CD14-positive monocyte (primary cell): ENCODE measurements around the gene ZNF423. TPM values are rescaled to one million over a fixed set of nuclear protein-coding genes. Genes with fewer than 3 reads are reported as not detected.

Experiments used
- DNase-seq, 3 donors: peaks; one replicate each; pipeline ENCODE4 v3.0.0-alpha.2; 2011 to 2022
- H2AFZ ChIP-seq: 2 replicates; pipeline ENCODE4 v1.6.0; 2012; ENCODE audit warnings: mild to moderate bottlenecking, low read depth, low read length, inconsistent platforms; ENCODE audit not compliant: insufficient read depth, poor library complexity, severe bottlenecking
- H3K27ac ChIP-seq, 2 donors: 1 replicate in 1 of 2; 2 replicates in 1 of 2; pipeline ENCODE4 v1.5.1; 2012 to 2013; ENCODE audit warnings: low read length in 2 of 2, control low read depth in 1 of 2, inconsistent platforms in 1 of 2, low read depth in 1 of 2, mild to moderate bottlenecking in 1 of 2
- H3K27me3 ChIP-seq, 2 donors: one replicate each; pipeline versions ENCODE4 v1.6.0 to v1.6.1; 2011 to 2013; ENCODE audit warnings: low read length in 2 of 2; ENCODE audit not compliant: control insufficient read depth in 2 of 2, insufficient read depth in 2 of 2
- H3K36me3 ChIP-seq, 2 donors: replicated peaks in 1 of 2; 1 replicate in 1 of 2; 2 replicates in 1 of 2; pipeline versions ENCODE4 v1.5.1 to v1.6.1; 2012 to 2013; ENCODE audit warnings: low read length in 2 of 2, control low read depth in 1 of 2, inconsistent platforms in 1 of 2, mild to moderate bottlenecking in 1 of 2; ENCODE audit not compliant: insufficient read depth in 2 of 2, control insufficient read depth in 1 of 2
- H3K4me1 ChIP-seq, 2 donors: 1 replicate in 1 of 2; 2 replicates in 1 of 2; pipeline versions ENCODE4 v1.5.1 to v1.6.1; 2012 to 2013; ENCODE audit warnings: low read length in 2 of 2, control low read depth in 1 of 2, inconsistent platforms in 1 of 2, mild to moderate bottlenecking in 1 of 2, moderate library complexity in 1 of 2; ENCODE audit not compliant: insufficient read depth in 2 of 2, control insufficient read depth in 1 of 2
- H3K4me2 ChIP-seq: replicated peaks from 2 replicates; pipeline ENCODE3; 2012; ENCODE audit warnings: low read length, moderate library complexity, mild to moderate bottlenecking; ENCODE audit not compliant: poor library complexity, severe bottlenecking; ENCODE audit errors: extremely low read depth
- H3K4me3 ChIP-seq, 3 experiments: fragments of 200-600 bp in 1 of 3; sonication (generic) in 1 of 3; replicated peaks in 1 of 3; 1 replicate in 2 of 3; 2 replicates in 1 of 3; pipeline ENCODE4 v1.5.1; 2011 to 2013; ENCODE audit warnings: low read length in 3 of 3, mild to moderate bottlenecking in 3 of 3, control low read depth in 2 of 3, low read depth in 2 of 3, inconsistent platforms in 1 of 3, moderate library complexity in 1 of 3
- H3K79me2 ChIP-seq: 2 replicates; pipeline ENCODE4 v1.6.0; 2012; ENCODE audit warnings: mild to moderate bottlenecking, control low read depth, inconsistent platforms, low read length, moderate library complexity; ENCODE audit not compliant: insufficient read depth
- H3K9ac ChIP-seq: 2 replicates; pipeline ENCODE4 v1.6.0; 2017; ENCODE audit warnings: low read length, mild to moderate bottlenecking; ENCODE audit not compliant: insufficient read depth, poor library complexity, severe bottlenecking
- H3K9me3 ChIP-seq, 2 donors: replicated peaks in 1 of 2; 1 replicate in 1 of 2; 2 replicates in 1 of 2; pipeline versions ENCODE4 v1.5.1 to v1.6.1; 2012 to 2013; ENCODE audit warnings: low read length in 2 of 2, control low read depth in 1 of 2; ENCODE audit not compliant: control insufficient read depth in 1 of 2, insufficient read depth in 1 of 2
- H4K20me1 ChIP-seq: 2 replicates; pipeline ENCODE4 v1.6.0; 2012; ENCODE audit warnings: mild to moderate bottlenecking, low read length, control low read depth, moderate library complexity; ENCODE audit not compliant: insufficient read depth
- H3K27ac Mint-ChIP-seq, 7 donors: one replicate each; pipeline ENCODE4 v1.8.0; 2020; ENCODE audit warnings: mild to moderate bottlenecking in 7 of 7, mixed read lengths in 7 of 7, moderate library complexity in 6 of 7, inconsistent platforms in 2 of 7
- H3K27me3 Mint-ChIP-seq, 3 donors: one replicate each; pipeline ENCODE4 v1.8.0; 2021 to 2022; ENCODE audit warnings: low read depth in 3 of 3, mild to moderate bottlenecking in 3 of 3, mixed read lengths in 3 of 3, moderate library complexity in 3 of 3, inconsistent platforms in 1 of 3
- H3K36me3 Mint-ChIP-seq, 2 donors: one replicate each; pipeline ENCODE4 v1.8.0; 2020; ENCODE audit warnings: mixed read lengths in 2 of 2, inconsistent platforms in 1 of 2, mild to moderate bottlenecking in 1 of 2
- H3K4me1 Mint-ChIP-seq: one replicate; pipeline ENCODE4 v1.8.0; 2020; ENCODE audit warnings: mild to moderate bottlenecking, mixed read lengths
- H3K4me3 Mint-ChIP-seq, 2 donors: one replicate each; pipeline ENCODE4 v1.8.0; 2020; ENCODE audit warnings: mild to moderate bottlenecking in 2 of 2, mixed read lengths in 2 of 2, moderate library complexity in 1 of 2
- H3K9me3 Mint-ChIP-seq, 7 donors: one replicate each; pipeline ENCODE4 v1.8.0; 2020 to 2022; ENCODE audit warnings: mixed read lengths in 7 of 7, mild to moderate bottlenecking in 6 of 7, moderate library complexity in 6 of 7, inconsistent platforms in 2 of 7
- CTCF ChIP-seq: fragments of 200-600 bp; IDR thresholded peaks from one replicate; pipeline ENCODE4 v1.8.0; 2022; ENCODE audit warnings: antibody characterized with exemption, mild to moderate bottlenecking
- WGBS: methylation state at CpG from one replicate; pipeline ENCODE4 v1.1.5; 2013; ENCODE audit warnings: missing lambda C conversion rate; ENCODE audit not compliant: insufficient coverage; 5-methylcytosine and 5-hydroxymethylcytosine counted together
- intact Hi-C, 2 donors: fragments of 100-400 bp; cut with micrococcal nuclease; formaldehyde crosslinking; loops; one replicate each; pipeline versions ENCODE4 v1.15.0 to v1.15.1; 2023
- polyA plus RNA-seq, 3 donors: library from polyadenylated mRNA; depleted of rRNA in 1 of 3; unstranded in 2 of 3; stranded (reverse) in 1 of 3; fragments of 300-500 nt in 2 of 3; fragments of >200 nt in 1 of 3; fragmentation: Illumina TruSeq in 2 of 3; gene quantifications; 1 replicate in 2 of 3; 2 replicates in 1 of 3; pipeline ENCODE4 v1.2.3, GENCODE V29; 2012 to 2021

ZNF423 gene
- polyA plus RNA-seq, 3 donors: not detected

GRCh38 chr16:49650603-49651002 lies 205.3 kb downstream of the ZNF423 start:
- Histone ChIP-seq H3K79me2 (no peaks in the 10 kb centered on the region), H3K9me3 (peaks cover 18 to 24% of the 10 kb centered on the region in 2 donors), H4K20me1 (no peaks in the 10 kb centered on the region), H2AFZ (no peak overlapping the region), H3K36me3 (no peaks in the 10 kb centered on the region), H3K4me1 (no peaks in the 10 kb centered on the region), H3K9ac (no peak overlapping the region), H3K4me3 (no peak overlapping the region), H3K4me2 (no peak overlapping the region), H3K27ac (no peak overlapping the region), H3K27me3 (no peaks in the 10 kb centered on the region)
- Mint-ChIP-seq H3K27me3 (peaks cover 4 to 7% (median 6%) of the 10 kb centered on the region in 3 donors), H3K27ac (no peak overlapping the region), H3K4me3 (no peak overlapping the region), H3K36me3 (no peaks in the 10 kb centered on the region), H3K9me3 (peaks cover 11 to 34% (median 26%) of the 10 kb centered on the region in 7 donors), H3K4me1 (no peaks in the 10 kb centered on the region)
- no CpG with 5 or more reads among the region's 1 CpG for WGBS
- no peak for TF ChIP-seq CTCF
- intact Hi-C loops: no loop called here
- DNase-seq: no peak

- Histone ChIP-seq H3K4me2 (no peak overlapping the region), H3K27me3 (no peaks in the 10 kb centered on the region), H3K36me3 (no peaks in the 10 kb centered on the region), H3K4me3 (no peak overlapping the region), H2AFZ (no peak overlapping the region), H3K9me3 (peaks cover 24 to 27% of the 10 kb centered on the region in 2 donors), H3K9ac (no peak overlapping the region), H3K27ac (no peak overlapping the region), H3K4me1 (no peaks in the 10 kb centered on the region), H3K79me2 (no peaks in the 10 kb centered on the region), H4K20me1 (no peaks in the 10 kb centered on the region)
- DNase-seq: no peak
- Mint-ChIP-seq H3K9me3 (peaks cover 11 to 40% (median 27%) of the 10 kb centered on the region in 7 donors), H3K4me3 (no peak overlapping the region), H3K27me3 (peaks cover 2 to 7% (median 6%) of the 10 kb centered on the region in 3 donors), H3K27ac (no peak overlapping the region), H3K4me1 (no peaks in the 10 kb centered on the region), H3K36me3 (no peaks in the 10 kb centered on the region)
- no peak for TF ChIP-seq CTCF
- intact Hi-C loops: no loop called here
- WGBS: 83% methylated on average over 1 of the region's 5 CpGs
Observed at GRCh38 chr16:49649013-49649765, 206.7 kb downstream of the ZNF423 start.
